Measurements from ENCODE around the gene GPM6B. TPM values are rescaled to one million over a fixed set of nuclear protein-coding genes. Genes with fewer than 3 reads are reported as not detected.

GPM6B gene
- total and polyA plus RNA-seq, 2 experiments from 2014 or later = 82.6 to 95.4 TPM

DNA sequence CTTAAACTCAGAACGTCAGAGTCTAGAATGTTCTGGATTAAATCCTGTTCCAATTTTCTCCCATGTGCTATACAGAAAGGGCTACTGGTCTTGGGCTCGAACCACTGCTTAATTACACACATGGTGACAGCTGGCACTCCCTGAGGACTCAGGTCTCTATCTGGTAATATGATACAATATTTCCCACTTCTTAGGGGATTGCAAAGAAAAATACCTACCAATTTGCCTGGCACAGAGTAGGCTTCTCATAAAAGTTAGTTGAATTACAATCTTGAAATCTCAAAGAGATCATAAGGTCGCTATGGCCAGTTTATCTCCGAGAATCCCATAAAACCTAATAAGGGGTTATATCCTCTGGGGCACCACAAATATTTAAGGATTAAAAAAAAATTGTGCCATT is 8.6 kb downstream of the GPM6B start:
- Histone ChIP-seq H3F3A (replicated peaks; ENCODE audit: low read depth) (no peaks in the 10 kb centered on the region), H3K79me2 (replicated peaks; ENCODE audit: insufficient read depth) (peaks cover 3% of the 10 kb centered on the region), H3K27ac (ENCODE audit: low read depth) (no peak overlapping the region), H3K36me3 (ENCODE audit: insufficient read depth) (no peaks in the 10 kb centered on the region), H2AFZ (no peak overlapping the region), H3K4me3 (no peak overlapping the region), H3K9me2 (ENCODE audit: insufficient read depth) (no peaks in the 10 kb centered on the region), H3K27me3 (ENCODE audit: insufficient read depth) (no peaks in the 10 kb centered on the region), H3K4me2 (no peak overlapping the region), H3K4me1 (ENCODE audit: insufficient read depth) (peaks cover 21% of the 10 kb centered on the region), H4K20me1 (replicated peaks; ENCODE audit: insufficient read depth) (no peaks in the 10 kb centered on the region)
- DNase-seq (ENCODE audit: low spot score) (no peak), ATAC-seq (no peak)
- Mint-ChIP-seq H3K27me3 (ENCODE audit: insufficient read depth, low read depth, poor library complexity) (peaks cover 3% of the 10 kb centered on the region), H3K36me3 (ENCODE audit: low read depth) (peaks cover 5% of the 10 kb centered on the region; the same call in 1 of the 3 replicates), H3K4me3 (no peak overlapping the region), H3K4me1 (peaks cover 22% of the 10 kb centered on the region), H3K9me3 (no peaks in the 10 kb centered on the region), H3K27ac (no peak overlapping the region)
- TF ChIP-seq EZH2phosphoT487 (IDR thresholded peaks at IDR 0.05; ENCODE audit: unreplicated experiment) (no peak), POLR2AphosphoS5 (IDR thresholded peaks at IDR 0.05; ENCODE audit: low read depth) (no peak), EZH2 (IDR thresholded peaks at IDR 0.05; ENCODE audit: low read depth, unreplicated experiment) (no peak), ZNF114 (CRISPR knock-in tag; IDR thresholded peaks at IDR 0.05) (no peak)
- TF ChIP-seq, protein P1, sequence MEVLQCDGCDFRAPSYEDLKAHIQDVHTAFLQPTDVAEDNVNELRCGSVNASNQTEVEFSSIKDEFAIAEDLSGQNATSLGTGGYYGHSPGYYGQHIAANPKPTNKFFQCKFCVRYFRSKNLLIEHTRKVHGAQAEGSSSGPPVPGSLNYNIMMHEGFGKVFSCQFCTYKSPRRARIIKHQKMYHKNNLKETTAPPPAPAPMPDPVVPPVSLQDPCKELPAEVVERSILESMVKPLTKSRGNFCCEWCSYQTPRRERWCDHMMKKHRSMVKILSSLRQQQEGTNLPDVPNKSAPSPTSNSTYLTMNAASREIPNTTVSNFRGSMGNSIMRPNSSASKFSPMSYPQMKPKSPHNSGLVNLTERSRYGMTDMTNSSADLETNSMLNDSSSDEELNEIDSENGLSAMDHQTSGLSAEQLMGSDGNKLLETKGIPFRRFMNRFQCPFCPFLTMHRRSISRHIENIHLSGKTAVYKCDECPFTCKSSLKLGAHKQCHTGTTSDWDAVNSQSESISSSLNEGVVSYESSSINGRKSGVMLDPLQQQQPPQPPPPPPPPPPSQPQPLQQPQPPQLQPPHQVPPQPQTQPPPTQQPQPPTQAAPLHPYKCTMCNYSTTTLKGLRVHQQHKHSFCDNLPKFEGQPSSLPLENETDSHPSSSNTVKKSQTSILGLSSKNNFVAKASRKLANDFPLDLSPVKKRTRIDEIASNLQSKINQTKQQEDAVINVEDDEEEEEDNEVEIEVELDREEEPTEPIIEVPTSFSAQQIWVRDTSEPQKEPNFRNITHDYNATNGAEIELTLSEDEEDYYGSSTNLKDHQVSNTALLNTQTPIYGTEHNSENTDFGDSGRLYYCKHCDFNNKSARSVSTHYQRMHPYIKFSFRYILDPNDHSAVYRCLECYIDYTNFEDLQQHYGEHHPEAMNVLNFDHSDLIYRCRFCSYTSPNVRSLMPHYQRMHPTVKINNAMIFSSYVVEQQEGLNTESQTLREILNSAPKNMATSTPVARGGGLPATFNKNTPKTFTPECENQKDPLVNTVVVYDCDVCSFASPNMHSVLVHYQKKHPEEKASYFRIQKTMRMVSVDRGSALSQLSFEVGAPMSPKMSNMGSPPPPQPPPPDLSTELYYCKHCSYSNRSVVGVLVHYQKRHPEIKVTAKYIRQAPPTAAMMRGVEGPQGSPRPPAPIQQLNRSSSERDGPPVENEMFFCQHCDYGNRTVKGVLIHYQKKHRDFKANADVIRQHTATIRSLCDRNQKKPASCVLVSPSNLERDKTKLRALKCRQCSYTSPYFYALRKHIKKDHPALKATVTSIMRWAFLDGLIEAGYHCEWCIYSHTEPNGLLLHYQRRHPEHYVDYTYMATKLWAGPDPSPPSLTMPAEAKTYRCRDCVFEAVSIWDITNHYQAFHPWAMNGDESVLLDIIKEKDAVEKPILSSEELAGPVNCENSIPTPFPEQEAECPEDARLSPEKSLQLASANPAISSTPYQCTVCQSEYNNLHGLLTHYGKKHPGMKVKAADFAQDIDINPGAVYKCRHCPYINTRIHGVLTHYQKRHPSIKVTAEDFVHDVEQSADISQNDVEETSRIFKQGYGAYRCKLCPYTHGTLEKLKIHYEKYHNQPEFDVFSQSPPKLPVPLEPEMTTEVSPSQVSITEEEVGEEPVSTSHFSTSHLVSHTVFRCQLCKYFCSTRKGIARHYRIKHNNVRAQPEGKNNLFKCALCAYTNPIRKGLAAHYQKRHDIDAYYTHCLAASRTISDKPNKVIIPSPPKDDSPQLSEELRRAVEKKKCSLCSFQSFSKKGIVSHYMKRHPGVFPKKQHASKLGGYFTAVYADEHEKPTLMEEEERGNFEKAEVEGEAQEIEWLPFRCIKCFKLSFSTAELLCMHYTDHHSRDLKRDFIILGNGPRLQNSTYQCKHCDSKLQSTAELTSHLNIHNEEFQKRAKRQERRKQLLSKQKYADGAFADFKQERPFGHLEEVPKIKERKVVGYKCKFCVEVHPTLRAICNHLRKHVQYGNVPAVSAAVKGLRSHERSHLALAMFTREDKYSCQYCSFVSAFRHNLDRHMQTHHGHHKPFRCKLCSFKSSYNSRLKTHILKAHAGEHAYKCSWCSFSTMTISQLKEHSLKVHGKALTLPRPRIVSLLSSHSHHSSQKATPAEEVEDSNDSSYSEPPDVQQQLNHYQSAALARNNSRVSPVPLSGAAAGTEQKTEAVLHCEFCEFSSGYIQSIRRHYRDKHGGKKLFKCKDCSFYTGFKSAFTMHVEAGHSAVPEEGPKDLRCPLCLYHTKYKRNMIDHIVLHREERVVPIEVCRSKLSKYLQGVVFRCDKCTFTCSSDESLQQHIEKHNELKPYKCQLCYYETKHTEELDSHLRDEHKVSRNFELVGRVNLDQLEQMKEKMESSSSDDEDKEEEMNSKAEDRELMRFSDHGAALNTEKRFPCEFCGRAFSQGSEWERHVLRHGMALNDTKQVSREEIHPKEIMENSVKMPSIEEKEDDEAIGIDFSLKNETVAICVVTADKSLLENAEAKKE (CRISPR knock-in tag; IDR thresholded peaks at IDR 0.05) = no peak
- TF ChIP-seq, protein P2, sequence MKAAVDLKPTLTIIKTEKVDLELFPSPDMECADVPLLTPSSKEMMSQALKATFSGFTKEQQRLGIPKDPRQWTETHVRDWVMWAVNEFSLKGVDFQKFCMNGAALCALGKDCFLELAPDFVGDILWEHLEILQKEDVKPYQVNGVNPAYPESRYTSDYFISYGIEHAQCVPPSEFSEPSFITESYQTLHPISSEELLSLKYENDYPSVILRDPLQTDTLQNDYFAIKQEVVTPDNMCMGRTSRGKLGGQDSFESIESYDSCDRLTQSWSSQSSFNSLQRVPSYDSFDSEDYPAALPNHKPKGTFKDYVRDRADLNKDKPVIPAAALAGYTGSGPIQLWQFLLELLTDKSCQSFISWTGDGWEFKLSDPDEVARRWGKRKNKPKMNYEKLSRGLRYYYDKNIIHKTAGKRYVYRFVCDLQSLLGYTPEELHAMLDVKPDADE (IDR thresholded peaks at IDR 0.05) = no peak

Data from GM23338 (cell line).